DND-41 (cell line): Measurements from ENCODE around the gene BPIFB6.

Experiments used
- ATAC-seq: fragments of 200-7000 bp; cut with Tn5 transposase; 3 replicates; pipeline ENCODE4 v1.9.1; 2021; ENCODE audit warnings: low read depth; ENCODE audit not compliant: insufficient read depth
- DNase-seq: peaks from one replicate; pipeline ENCODE4 v3.0.0-alpha.2; 2020
- H2AFZ ChIP-seq: 2 replicates; pipeline ENCODE4 v1.6.0; 2012; ENCODE audit warnings: low read depth, low read length
- H3K27ac ChIP-seq: 2 replicates; pipeline ENCODE4 v1.5.1; 2012; ENCODE audit warnings: low read length, inconsistent platforms
- H3K27me3 ChIP-seq: fragments of 200-600 bp; sonication (generic); 2 replicates; pipeline ENCODE4 v1.6.0; 2012; ENCODE audit warnings: low read length, mild to moderate bottlenecking, inconsistent platforms; ENCODE audit not compliant: insufficient read depth, poor library complexity
- H3K36me3 ChIP-seq: 2 replicates; pipeline ENCODE4 v1.5.1; 2012; ENCODE audit warnings: low read length, inconsistent platforms; ENCODE audit not compliant: insufficient read depth
- H3K4me1 ChIP-seq: 2 replicates; pipeline ENCODE4 v1.5.1; 2012; ENCODE audit warnings: mild to moderate bottlenecking, low read length; ENCODE audit not compliant: insufficient read depth
- H3K4me2 ChIP-seq: 2 replicates; pipeline ENCODE4 v1.6.0; 2012; ENCODE audit warnings: mild to moderate bottlenecking, moderate library complexity, low read length, inconsistent platforms; ENCODE audit not compliant: insufficient read depth
- H3K4me3 ChIP-seq, 2 experiments: fragments of 200-600 bp in 1 of 2; shearing (Covaris generic) in 1 of 2; 2 replicates each; pipeline ENCODE4 v1.5.1; 2012 to 2016; ENCODE audit warnings: inconsistent platforms in 2 of 2, low read length in 2 of 2, mild to moderate bottlenecking in 2 of 2, low read depth in 1 of 2, moderate library complexity in 1 of 2
- H3K79me2 ChIP-seq: 2 replicates; pipeline ENCODE4 v1.6.0; 2012; ENCODE audit warnings: low read length, inconsistent platforms; ENCODE audit not compliant: insufficient read depth
- H3K9ac ChIP-seq: 2 replicates; pipeline ENCODE4 v1.6.0; 2012; ENCODE audit warnings: low read depth, mild to moderate bottlenecking, inconsistent platforms, low read length, moderate library complexity
- H3K9me3 ChIP-seq: 2 replicates; pipeline ENCODE4 v1.5.1; 2012; ENCODE audit warnings: low read length, moderate library complexity, mild to moderate bottlenecking, inconsistent platforms; ENCODE audit not compliant: insufficient read depth, severe bottlenecking
- H4K20me1 ChIP-seq: 2 replicates; pipeline ENCODE4 v1.6.0; 2012; ENCODE audit warnings: low read length; ENCODE audit not compliant: insufficient read depth
- EZH2 ChIP-seq: IDR thresholded peaks from 3 replicates; pipeline ENCODE4 v1.6.1; 2012; ENCODE audit warnings: borderline replicate concordance, low read depth, mild to moderate bottlenecking, moderate library complexity, low read length, inconsistent platforms; ENCODE audit not compliant: severe bottlenecking
- TF ChIP-seq, protein P1 (sequence below): IDR thresholded peaks from 2 replicates; pipeline ENCODE4 v1.5.1; 2012; ENCODE audit warnings: borderline replicate concordance, low read length, moderate library complexity, mild to moderate bottlenecking; ENCODE audit not compliant: poor library complexity, severe bottlenecking; ENCODE audit errors: extremely low read depth

Gene BPIFB6

DNA sequence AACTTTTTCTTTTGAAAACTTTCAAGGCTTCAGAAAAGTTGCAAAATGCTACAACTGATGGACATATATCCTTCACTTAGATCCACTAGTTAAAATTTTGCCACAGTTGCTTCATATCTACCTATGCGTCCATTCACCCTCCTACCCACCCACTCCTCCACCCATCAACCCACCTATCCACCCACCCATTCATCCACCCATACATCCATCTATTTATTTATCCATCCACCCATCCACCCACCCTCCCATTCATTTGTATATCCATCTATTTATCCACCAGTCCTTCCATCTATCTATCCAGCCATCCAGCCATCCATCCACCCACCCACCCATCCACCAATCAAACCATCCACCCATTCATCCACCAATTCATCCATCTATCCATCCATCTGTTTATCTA is 61.6 kb downstream of the BPIFB6 start:
- TF ChIP-seq, protein P1, sequence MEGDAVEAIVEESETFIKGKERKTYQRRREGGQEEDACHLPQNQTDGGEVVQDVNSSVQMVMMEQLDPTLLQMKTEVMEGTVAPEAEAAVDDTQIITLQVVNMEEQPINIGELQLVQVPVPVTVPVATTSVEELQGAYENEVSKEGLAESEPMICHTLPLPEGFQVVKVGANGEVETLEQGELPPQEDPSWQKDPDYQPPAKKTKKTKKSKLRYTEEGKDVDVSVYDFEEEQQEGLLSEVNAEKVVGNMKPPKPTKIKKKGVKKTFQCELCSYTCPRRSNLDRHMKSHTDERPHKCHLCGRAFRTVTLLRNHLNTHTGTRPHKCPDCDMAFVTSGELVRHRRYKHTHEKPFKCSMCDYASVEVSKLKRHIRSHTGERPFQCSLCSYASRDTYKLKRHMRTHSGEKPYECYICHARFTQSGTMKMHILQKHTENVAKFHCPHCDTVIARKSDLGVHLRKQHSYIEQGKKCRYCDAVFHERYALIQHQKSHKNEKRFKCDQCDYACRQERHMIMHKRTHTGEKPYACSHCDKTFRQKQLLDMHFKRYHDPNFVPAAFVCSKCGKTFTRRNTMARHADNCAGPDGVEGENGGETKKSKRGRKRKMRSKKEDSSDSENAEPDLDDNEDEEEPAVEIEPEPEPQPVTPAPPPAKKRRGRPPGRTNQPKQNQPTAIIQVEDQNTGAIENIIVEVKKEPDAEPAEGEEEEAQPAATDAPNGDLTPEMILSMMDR, result no peak
- TF ChIP-seq EZH2, result no peak
- no peaks in the 10 kb centered on the region for H3K9me3 ChIP-seq
- H4K20me1 ChIP-seq, result no peaks in the 10 kb centered on the region
- H3K4me3 ChIP-seq, result no peak overlapping the region
- ATAC-seq (no peak), DNase-seq (no peak)
- no peaks in the 10 kb centered on the region for H3K79me2 ChIP-seq
- no peak overlapping the region for H3K27ac ChIP-seq
- H3K4me2 ChIP-seq, result no peak overlapping the region
- no peaks in the 10 kb centered on the region for H3K4me1 ChIP-seq
- no peak overlapping the region for H3K9ac ChIP-seq
- H2AFZ ChIP-seq, result no peak overlapping the region
- H3K27me3 ChIP-seq, result no peaks in the 10 kb centered on the region
- no peaks in the 10 kb centered on the region for H3K36me3 ChIP-seq

DNA sequence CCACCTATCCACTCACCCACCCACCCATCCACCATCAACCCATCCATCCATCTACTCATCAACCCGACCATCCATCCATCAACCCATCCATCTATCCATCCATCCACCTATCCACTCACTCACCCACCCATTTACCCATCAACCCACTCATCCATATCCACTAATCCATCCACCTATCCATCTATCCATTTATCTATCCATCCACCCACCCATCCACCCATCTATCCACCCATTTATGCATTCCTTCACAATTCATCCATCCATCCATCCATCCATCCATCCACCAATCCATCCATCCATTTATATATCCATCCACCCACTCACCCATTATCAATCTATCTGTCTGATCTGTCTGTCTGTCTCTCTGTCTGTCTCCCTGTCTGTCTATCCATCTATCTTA is 62.1 kb downstream of the BPIFB6 start:
- no peak overlapping the region for H3K4me3 ChIP-seq
- no peaks in the 10 kb centered on the region for H3K27me3 ChIP-seq
- ATAC-seq (no peak), DNase-seq (no peak)
- H3K9ac ChIP-seq, result no peak overlapping the region
- H4K20me1 ChIP-seq, result no peaks in the 10 kb centered on the region
- no peaks in the 10 kb centered on the region for H3K79me2 ChIP-seq
- TF ChIP-seq, protein P1, result no peak
- no peak for TF ChIP-seq EZH2
- H3K27ac ChIP-seq, result no peak overlapping the region
- H2AFZ ChIP-seq, result no peak overlapping the region
- H3K4me2 ChIP-seq, result no peak overlapping the region
- H3K36me3 ChIP-seq, result no peaks in the 10 kb centered on the region
- H3K9me3 ChIP-seq, result no peaks in the 10 kb centered on the region
- H3K4me1 ChIP-seq, result no peaks in the 10 kb centered on the region
